DND-41 (cell line): Measurements from ENCODE around the gene ILF3.

Source experiments
- CTCF ChIP-seq: IDR thresholded peaks from 2 replicates; pipeline ENCODE4 v1.5.1; 2012; ENCODE audit warnings: borderline replicate concordance, low read length, moderate library complexity, mild to moderate bottlenecking; ENCODE audit not compliant: poor library complexity, severe bottlenecking; ENCODE audit errors: extremely low read depth
- EZH2 ChIP-seq: IDR thresholded peaks from 3 replicates; pipeline ENCODE4 v1.6.1; 2012; ENCODE audit warnings: borderline replicate concordance, low read depth, mild to moderate bottlenecking, moderate library complexity, low read length, inconsistent platforms; ENCODE audit not compliant: severe bottlenecking

DNA sequence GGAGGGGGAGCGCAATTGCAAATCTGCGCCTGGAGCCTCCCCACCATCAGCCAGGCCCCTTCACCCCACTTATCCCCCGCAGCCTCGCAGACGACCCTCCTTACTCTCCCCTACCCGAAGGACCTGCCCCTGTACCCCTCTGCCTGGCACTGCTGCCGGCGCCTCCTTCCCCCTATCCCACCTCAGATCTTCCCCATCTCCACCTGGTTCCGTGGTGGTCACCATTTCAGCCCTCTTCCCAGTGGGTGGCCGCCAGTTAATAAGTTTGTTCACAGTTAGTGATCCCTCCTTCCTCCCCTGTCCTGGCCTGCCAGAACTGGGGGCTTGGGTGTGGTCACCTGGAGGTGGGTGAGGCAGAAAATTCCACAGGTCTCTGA, 28.4 kb upstream of the ILF3 start:
- TF ChIP-seq CTCF = no peak
- TF ChIP-seq EZH2 = no peak
